Left colon (tissue), 2 donors: ENCODE measurements around the gene LRATD1. TPM values are rescaled to one million over a fixed set of nuclear protein-coding genes. Genes with fewer than 3 reads are reported as not detected.
A peak's percentile ranks its signal among the peaks of the same experiment; 100 is the strongest.
"Not testable (repeated sequence)": the region's sequence is repeated elsewhere in the genome, so short reads cannot be mapped to it uniquely, and the experiment has no call there.

Experiments
- ATAC-seq: fragments of 200-7000 bp; cut with Tn5 transposase; one replicate; pipeline ENCODE4 v1.9.1; 2020; ENCODE audit warnings: mild to moderate bottlenecking, moderate library complexity
- DNase-seq, 2 donors: peaks; one replicate each; pipeline ENCODE4 v3.0.0-alpha.2; 2020
- intact Hi-C, 2 donors: fragments of 100-400 bp; cut with DNase I in 1 of 2; cut with micrococcal nuclease in 1 of 2; formaldehyde crosslinking; loops; one replicate each; pipeline versions ENCODE4 v1.11.2 to v1.14.0; 2022; cut with DNase I, micrococcal nuclease
- long read RNA-seq: library from polyadenylated mRNA; unstranded; transcript quantifications from one replicate; pipeline ENCODE4 v2.0.0, GENCODE V29; 2021
- total RNA-seq, 2 donors: library from RNA; stranded (reverse); fragmentation: NEBNext Ultra II Directional; extraction: Animal tissue kit (Norgen Biotek cat#: 25700); gene quantifications; one replicate each; pipeline ENCODE4 v1.2.1, GENCODE V29; 2021
- donor health status: DM: no; HTN: no; CAD: no.
- donor health status: DM: yes; HTN: yes; CAD: no.

The LRATD1 gene
- total RNA-seq, result 100 to 1,000 TPM; 136 to 160 TPM
- long read RNA-seq, full-length matches to known transcripts, result 47 of 215 reads
- long read RNA-seq, partial matches to known transcripts, result 150 of 215 reads
- long read RNA-seq, other reads (novel, unspliced or antisense), result 18 of 215 reads

DNA sequence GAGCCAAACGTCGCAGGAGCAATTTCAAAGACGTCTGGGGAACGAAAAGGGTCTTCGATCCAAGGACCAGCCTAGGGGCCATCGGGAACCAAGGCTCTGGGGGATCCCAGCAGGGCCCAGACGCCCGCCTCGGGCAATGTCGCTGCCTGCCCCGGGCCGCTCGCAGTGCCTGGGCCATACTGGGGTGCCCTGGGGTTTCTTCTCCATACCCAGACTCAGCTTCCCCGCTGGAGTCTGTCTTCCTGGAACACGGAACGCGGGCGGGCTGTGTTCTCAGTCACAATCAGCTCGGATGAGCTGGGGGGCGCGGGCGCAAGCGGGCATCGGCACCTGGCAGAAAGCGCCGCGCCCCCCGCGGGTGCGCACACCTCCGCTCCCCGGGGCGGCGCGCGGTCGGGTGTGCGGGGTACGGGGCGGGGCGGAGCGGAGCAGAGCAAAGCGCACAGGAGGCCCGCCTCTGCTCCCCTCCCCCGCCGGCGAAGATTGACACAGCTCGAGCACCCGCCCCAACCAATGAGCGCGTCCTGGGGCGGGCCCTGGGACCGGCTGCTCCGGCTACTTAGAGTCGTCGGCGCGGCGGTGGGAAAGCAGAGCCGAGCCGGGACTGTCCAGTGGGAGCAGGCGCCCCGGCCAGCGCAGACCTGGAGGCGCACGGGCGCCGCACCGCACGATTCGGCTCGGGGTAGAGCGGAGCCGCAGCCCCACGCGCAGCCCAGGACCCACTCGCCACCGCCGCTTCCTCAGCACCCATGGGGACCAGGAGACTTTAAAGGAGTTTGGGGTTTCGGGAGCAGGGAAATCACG lies at the start of gene LRATD1:
TSS of gene LRATD1 (plus strand) at position 585 of the 804 bp plus-strand sequence. CDS start 1,263 bp downstream, outside the sequence.
- intact Hi-C loops, result no loop called here
- peak; percentile 72 for ATAC-seq

GRCh38 chr2:14583059-14583458 lies 49.5 kb upstream of the LRATD1 start:
- DNase-seq (no peak), ATAC-seq (no peak)
- intact Hi-C loops, result no loop called here

More for the DNA sequence above, at the start of gene LRATD1:
- DNase-seq, result peak; percentile 95 to 97

- ATAC-seq (no peak), DNase-seq (no peak)
- intact Hi-C loops, result no loop called here
Measured at GRCh38 chr2:14583802-14584201, 48.7 kb upstream of the LRATD1 start.

DNA sequence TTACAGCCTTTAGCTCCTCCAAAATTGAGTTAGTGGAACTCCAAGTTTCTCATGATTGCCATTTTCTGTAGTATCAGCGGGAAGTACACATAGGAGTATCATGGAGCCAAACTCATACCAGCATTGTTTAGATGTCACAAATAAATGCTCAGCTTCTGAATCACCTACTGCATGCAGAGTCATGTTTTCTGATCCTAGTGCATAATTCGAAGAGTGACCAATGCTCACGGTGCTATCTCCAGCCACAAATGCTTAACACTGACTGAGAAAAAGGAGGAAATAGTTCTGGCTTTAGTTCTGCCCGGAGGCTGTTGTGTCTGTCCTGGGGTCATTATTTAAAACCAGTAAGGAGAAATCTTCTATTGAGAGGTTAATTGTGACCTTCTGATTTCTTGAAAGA lies 45.4 kb upstream of the LRATD1 start:
- ATAC-seq (no peak), DNase-seq (no peak)
- intact Hi-C loops, result no loop called here

GRCh38 chr2:14601156-14601770 lies 31.3 kb upstream of the LRATD1 start:
- intact Hi-C loops, result no loop called here
- ATAC-seq (no peak), DNase-seq (no peak)

GRCh38 chr2:14602309-14602708 lies 30.2 kb upstream of the LRATD1 start:
- no peak for ATAC-seq
- intact Hi-C loops, result no loop called here
- DNase-seq, result no peak

GRCh38 chr2:14603676-14604075 lies 28.8 kb upstream of the LRATD1 start:
- ATAC-seq (no peak), DNase-seq (no peak)
- intact Hi-C loops, result no loop called here

DNA sequence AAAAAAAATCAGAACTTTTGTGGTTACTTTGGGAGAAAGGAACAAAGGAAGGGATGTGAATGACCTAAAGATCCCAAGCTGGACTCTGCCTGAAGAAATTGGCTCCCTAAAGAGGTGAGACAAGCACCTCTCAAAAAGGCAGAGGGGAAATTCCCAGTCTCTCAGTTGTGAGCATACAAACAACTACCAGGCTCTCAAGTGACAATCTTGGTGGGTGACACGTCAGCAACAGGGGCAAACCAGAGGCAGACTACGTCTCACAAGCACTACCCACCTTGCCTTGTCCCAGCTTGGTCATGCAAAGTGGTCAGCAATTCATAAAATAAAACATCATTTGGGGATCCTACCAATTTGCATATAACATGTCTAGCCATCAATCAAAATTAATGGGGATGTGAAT lies 24.3 kb upstream of the LRATD1 start:
- ATAC-seq, result no peak
- intact Hi-C loops, result no loop called here
- no peak for DNase-seq

DNA sequence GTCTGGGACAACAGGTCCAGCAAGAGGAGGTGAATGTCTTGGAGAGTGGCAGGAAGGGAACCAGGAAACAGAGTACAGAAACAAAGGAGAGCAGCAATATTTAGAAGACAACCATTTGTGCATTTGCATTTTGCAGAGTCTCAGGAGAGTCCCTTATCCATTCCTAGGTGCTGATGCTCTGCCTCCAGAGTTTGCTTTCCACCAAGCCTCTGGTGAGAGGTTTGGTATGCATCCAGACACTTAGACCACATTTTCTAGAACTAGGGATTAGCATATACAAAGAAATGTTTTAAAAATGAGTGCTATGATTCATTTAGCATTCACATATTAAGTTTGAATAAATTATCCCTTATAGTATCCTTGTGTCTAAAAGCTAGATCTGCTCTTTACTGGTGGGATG lies 18.5 kb upstream of the LRATD1 start:
- ATAC-seq (no peak), DNase-seq (no peak)
- intact Hi-C loops, result no loop called here

DNA sequence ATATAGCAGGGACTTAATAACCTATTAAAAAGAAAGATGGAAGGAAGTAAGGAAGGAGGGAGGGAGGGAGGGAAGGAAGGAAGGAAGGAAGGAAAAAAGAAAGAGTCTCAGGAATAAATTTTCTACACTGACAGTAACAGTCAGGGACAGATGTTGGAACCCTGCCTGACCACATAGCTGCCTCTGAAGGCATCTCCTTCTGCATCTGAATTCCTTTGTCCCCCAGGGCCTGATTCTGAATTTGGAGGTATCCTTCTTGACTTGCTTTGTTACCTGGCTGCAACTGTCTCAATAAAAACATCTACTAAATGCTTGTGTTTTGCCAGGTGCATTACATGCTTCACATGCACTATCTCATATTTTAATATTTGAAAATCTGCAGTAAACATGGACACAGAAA lies 17.4 kb upstream of the LRATD1 start:
- DNase-seq, result no peak
- intact Hi-C loops, result no loop called here
- ATAC-seq, result no peak

GRCh38 chr2:14615760-14616159 lies 16.8 kb upstream of the LRATD1 start:
- no peak for ATAC-seq
- DNase-seq, result no peak
- intact Hi-C loops, result no loop called here

- DNase-seq (no peak), ATAC-seq (peak; percentile 56)
- intact Hi-C loops, result no loop called here
Measured at GRCh38 chr2:14616342-14616741, 16.2 kb upstream of the LRATD1 start.

GRCh38 chr2:14616950-14617349 lies 15.6 kb upstream of the LRATD1 start:
- ATAC-seq, result no peak
- DNase-seq, result no peak
- intact Hi-C loops, result no loop called here

- intact Hi-C loops, result no loop called here
- DNase-seq (no peak), ATAC-seq (no peak)
Measured at GRCh38 chr2:14619441-14619840, 13.1 kb upstream of the LRATD1 start.

- DNase-seq (no peak), ATAC-seq (no peak)
- intact Hi-C loops, result no loop called here
Measured at GRCh38 chr2:14621114-14621513, 11.4 kb upstream of the LRATD1 start.

GRCh38 chr2:14621906-14622549 lies 10.5 kb upstream of the LRATD1 start:
- DNase-seq (no peak), ATAC-seq (peak; percentile 12)
- intact Hi-C loops, result no loop called here

DNA sequence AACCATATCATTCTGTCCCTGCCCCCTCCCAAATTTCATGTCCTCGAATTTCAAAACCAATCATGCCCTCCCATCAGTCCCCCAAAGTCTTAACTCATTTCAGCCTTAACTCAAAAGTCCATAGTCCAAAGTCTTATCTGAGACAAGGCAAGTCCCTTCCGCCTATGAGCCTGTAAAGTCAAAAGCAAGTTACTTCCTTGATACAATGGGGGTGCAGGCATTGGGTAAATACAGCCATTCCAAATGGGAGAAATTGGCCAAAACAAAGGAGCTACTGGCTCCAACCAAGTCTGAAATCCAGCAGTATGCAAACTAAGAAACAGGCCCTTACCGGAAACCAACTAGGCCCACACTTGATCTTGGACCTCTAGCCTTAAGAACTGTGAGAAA lies 10.0 kb upstream of the LRATD1 start:
- intact Hi-C loops, DNase-seq: not testable (repeated sequence)
- ATAC-seq, result peak; percentile 74

DNA sequence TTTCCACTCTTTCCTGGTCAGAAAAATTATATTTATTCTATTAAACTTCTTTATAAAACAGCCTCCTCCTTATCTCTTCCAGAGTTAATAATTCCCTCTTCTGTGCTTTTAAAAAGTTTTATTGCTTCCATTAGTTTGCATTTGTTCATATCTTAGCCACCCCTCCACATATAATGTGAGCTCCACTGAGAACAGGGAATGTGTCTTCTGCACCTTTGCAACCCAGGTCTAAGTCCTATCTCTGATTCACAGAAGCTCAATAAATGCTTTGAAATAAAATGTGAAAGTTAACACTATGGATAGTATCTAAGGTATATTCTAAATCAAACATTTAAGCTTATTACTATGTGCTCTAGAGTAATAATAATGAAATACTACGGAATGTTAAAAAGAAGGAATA lies 9.3 kb upstream of the LRATD1 start:
- intact Hi-C loops, result no loop called here
- DNase-seq, result no peak

DNA sequence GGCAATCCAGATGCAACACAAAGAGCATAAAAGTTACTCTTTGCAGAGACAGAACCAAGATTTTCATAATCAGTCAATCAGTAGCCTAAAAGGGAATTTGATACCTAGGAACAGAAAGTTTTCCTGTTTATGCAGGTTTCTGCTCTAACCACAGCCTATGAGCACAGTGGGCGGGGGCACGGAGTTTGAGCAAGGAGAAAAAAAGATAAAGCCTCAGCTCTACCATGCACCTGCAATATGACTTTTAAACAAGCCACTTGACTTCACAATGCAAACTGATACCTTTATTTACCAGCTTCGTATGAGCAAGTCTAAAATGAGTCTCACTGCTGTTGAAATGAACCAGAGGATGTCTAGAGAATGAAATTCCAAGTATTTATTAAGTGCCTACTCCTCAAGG lies 5.6 kb upstream of the LRATD1 start:
- intact Hi-C loops, result no loop called here
- ATAC-seq, result no peak
- DNase-seq, result peak; percentile 38 to 41

More for the DNA sequence above, 9.3 kb upstream of the LRATD1 start:
- peak; percentile 94 for ATAC-seq

DNA sequence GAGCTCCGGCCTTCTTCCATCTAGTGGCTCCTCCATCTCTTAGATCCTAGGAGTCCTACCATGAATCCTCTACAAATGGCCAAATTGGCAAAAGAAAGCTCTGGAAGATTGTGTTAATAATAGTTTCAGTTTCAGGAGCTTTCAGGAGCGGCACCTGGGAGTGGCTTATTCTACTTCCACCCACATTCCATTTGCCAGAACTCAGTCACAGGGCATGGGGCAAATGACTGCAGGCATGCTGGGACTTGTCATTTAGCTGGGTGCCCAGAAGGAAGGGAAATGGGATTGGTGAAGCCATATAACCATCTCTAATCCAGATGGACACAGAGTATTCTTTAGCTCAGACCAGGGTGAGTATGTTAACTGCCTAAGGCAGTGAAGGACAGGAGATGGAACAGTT lies 3.6 kb upstream of the LRATD1 start:
- intact Hi-C loops, result no loop called here
- peak; percentile 60 for ATAC-seq
- DNase-seq, result peak; percentile 64 to 85
